Measurements from ENCODE around the gene ADGRL3.

DNA sequence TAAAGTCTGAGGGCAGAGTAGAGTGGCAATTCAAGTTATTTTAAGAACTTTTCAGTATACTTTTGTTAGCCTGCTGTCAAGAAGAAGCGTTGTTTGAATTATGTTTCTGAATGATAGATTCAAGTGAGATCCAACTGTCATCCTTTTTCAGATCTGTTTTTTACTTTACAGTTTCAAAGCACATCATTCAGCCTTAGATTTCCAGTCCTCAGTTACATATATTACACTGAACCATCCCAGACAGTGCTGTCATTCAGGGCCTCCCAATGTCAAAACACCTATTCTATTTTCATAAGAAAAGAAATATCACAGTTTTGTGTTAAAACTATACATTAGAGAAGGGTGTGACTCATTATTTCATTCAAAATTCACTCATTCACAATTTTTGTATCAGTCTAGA is 856.9 kb downstream of the ADGRL3 start:
- TF ChIP-seq, protein P1, sequence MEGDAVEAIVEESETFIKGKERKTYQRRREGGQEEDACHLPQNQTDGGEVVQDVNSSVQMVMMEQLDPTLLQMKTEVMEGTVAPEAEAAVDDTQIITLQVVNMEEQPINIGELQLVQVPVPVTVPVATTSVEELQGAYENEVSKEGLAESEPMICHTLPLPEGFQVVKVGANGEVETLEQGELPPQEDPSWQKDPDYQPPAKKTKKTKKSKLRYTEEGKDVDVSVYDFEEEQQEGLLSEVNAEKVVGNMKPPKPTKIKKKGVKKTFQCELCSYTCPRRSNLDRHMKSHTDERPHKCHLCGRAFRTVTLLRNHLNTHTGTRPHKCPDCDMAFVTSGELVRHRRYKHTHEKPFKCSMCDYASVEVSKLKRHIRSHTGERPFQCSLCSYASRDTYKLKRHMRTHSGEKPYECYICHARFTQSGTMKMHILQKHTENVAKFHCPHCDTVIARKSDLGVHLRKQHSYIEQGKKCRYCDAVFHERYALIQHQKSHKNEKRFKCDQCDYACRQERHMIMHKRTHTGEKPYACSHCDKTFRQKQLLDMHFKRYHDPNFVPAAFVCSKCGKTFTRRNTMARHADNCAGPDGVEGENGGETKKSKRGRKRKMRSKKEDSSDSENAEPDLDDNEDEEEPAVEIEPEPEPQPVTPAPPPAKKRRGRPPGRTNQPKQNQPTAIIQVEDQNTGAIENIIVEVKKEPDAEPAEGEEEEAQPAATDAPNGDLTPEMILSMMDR (IDR thresholded peaks at IDR 0.05; ENCODE audit: low read depth, low read length, missing input control), result no peak
- TF ChIP-seq SP1 (IDR thresholded peaks at IDR 0.05), result no peak

Data from liver (tissue), 3 donors.